H1 (cell line): ENCODE results near the gene GABBR1. TPM values are rescaled to one million over a fixed set of nuclear protein-coding genes. Genes with fewer than 3 reads are reported as not detected.

Source experiments
- CTCF ChIA-PET: fragments of 300-600 bp; sonication (Branson Sonifier 250); formaldehyde crosslinking; loops from one replicate; lab custom pipeline; 2021; ENCODE audit not compliant: partially characterized antibody; lab: Charles Lee
- POLR2A ChIA-PET: fragments of 300-600 bp; sonication (Branson Sonifier 250); formaldehyde crosslinking; loops from one replicate; lab custom pipeline; 2021; ENCODE audit warnings: inconsistent platforms; ENCODE audit not compliant: partially characterized antibody; lab: Charles Lee
- DNase-seq, 2 experiments: peaks; one replicate each; pipeline versions ENCODE4 v3.0.0 to v3.0.0-alpha.2; 2010 to 2022; ENCODE audit warnings: low spot score in 2 of 2, low read depth in 1 of 2, mixed read lengths in 1 of 2
- FAIRE-seq: peaks from 2 replicates; lab custom pipeline; 2011; peaks lifted over from hg19 to GRCh38; lab: Jason Lieb, UNC
- H2AFZ ChIP-seq: 2 replicates; pipeline ENCODE4 v1.8.1; 2012; ENCODE audit warnings: low read length, inconsistent platforms
- H2AK5ac ChIP-seq: 2 replicates; pipeline ENCODE4 v1.6.1; 2013; ENCODE audit warnings: low read depth, low read length
- H2BK120ac ChIP-seq: replicated peaks from 2 replicates; pipeline ENCODE3; 2013; ENCODE audit warnings: low read depth, low read length, inconsistent platforms
- H2BK12ac ChIP-seq: 2 replicates; pipeline ENCODE4 v1.6.1; 2013; ENCODE audit warnings: low read depth, low read length
- H2BK15ac ChIP-seq: 2 replicates; pipeline ENCODE4 v1.6.1; 2013; ENCODE audit warnings: low read length
- H2BK20ac ChIP-seq: 2 replicates; pipeline ENCODE4 v1.6.1; 2013; ENCODE audit warnings: low read length
- H2BK5ac ChIP-seq: 2 replicates; pipeline ENCODE4 v1.6.1; 2013; ENCODE audit warnings: low read depth, low read length
- H3K14ac ChIP-seq: 2 replicates; pipeline ENCODE4 v1.6.1; 2013; ENCODE audit warnings: inconsistent platforms; ENCODE audit not compliant: insufficient read length
- H3K18ac ChIP-seq: 2 replicates; pipeline ENCODE4 v1.6.1; 2013; ENCODE audit warnings: low read length; ENCODE audit errors: extremely low read depth
- H3K23ac ChIP-seq: 2 replicates; pipeline ENCODE4 v1.6.1; 2013; ENCODE audit warnings: inconsistent platforms; ENCODE audit not compliant: insufficient read length
- H3K23me2 ChIP-seq: 2 replicates; pipeline ENCODE4 v1.6.1; 2013; ENCODE audit warnings: low read depth, low read length
- H3K27ac ChIP-seq: 2 replicates; pipeline ENCODE4 v1.6.1; 2011; ENCODE audit warnings: low read depth, low read length, inconsistent platforms
- H3K27me3 ChIP-seq, 4 experiments: replicated peaks in 1 of 4; 1 replicate in 1 of 4; 2 replicates in 3 of 4; pipeline versions ENCODE4 v1.6.1 to v1.8.1; 2011 to 2013; ENCODE audit warnings: low read length in 3 of 4, mild to moderate bottlenecking in 3 of 4, inconsistent platforms in 2 of 4, mixed read lengths in 2 of 4, moderate library complexity in 1 of 4; ENCODE audit not compliant: control insufficient read depth in 3 of 4, insufficient read depth in 3 of 4; ENCODE audit errors: extremely low read depth in 1 of 4
- H3K36me3 ChIP-seq, 4 experiments: 2 replicates each; pipeline versions ENCODE4 v1.6.1 to v1.8.1; 2011 to 2013; ENCODE audit warnings: mild to moderate bottlenecking in 4 of 4, low read length in 3 of 4, moderate library complexity in 2 of 4, control low read depth in 1 of 4, inconsistent platforms in 1 of 4; ENCODE audit not compliant: insufficient read depth in 4 of 4, control insufficient read depth in 2 of 4
- H3K4ac ChIP-seq: replicated peaks from 2 replicates; pipeline ENCODE3; 2013; ENCODE audit warnings: low read length, low read depth, mixed read lengths, inconsistent platforms; ENCODE audit not compliant: insufficient read length
- H3K4me1 ChIP-seq, 4 experiments: replicated peaks in 1 of 4; 1 replicate in 1 of 4; 2 replicates in 3 of 4; pipeline versions ENCODE4 v1.6.1 to v1.8.1; 2011 to 2013; ENCODE audit warnings: low read length in 3 of 4, inconsistent platforms in 2 of 4, mixed read lengths in 1 of 4; ENCODE audit not compliant: insufficient read depth in 4 of 4, control insufficient read depth in 3 of 4
- H3K4me2 ChIP-seq, 2 experiments: 2 replicates each; pipeline versions ENCODE4 v1.6.1 to v1.8.1; 2011 to 2013; ENCODE audit warnings: low read depth in 2 of 2, low read length in 2 of 2, control low read depth in 1 of 2, inconsistent platforms in 1 of 2, mild to moderate bottlenecking in 1 of 2; ENCODE audit not compliant: insufficient read depth in 1 of 2
- H3K4me3 ChIP-seq, 4 experiments: fragments of 200-600, 300-600 bp in 1 of 4; sonication (generic), shearing (Covaris generic), sonication (Bioruptor Twin) in 1 of 4; 2 replicates each; pipeline versions ENCODE4 v1.5.1 to v1.8.1; 2011 to 2016; ENCODE audit warnings: low read length in 4 of 4, low read depth in 3 of 4, control low read depth in 2 of 4, inconsistent platforms in 2 of 4, mild to moderate bottlenecking in 2 of 4, mixed read lengths in 1 of 4, moderate library complexity in 1 of 4; ENCODE audit not compliant: insufficient read depth in 2 of 4; ENCODE audit errors: extremely low read depth in 1 of 4
- H3K56ac ChIP-seq: replicated peaks from 2 replicates; pipeline ENCODE3; 2013; ENCODE audit warnings: low read depth, mild to moderate bottlenecking, mixed read lengths, low read length, inconsistent platforms; ENCODE audit not compliant: insufficient read length
- H3K79me1 ChIP-seq: 2 replicates; pipeline ENCODE4 v1.6.1; 2013; ENCODE audit warnings: low read depth, low read length, control low read depth
- H3K79me2 ChIP-seq, 2 experiments: 2 replicates each; pipeline versions ENCODE4 v1.6.1 to v1.8.1; 2012 to 2013; ENCODE audit warnings: low read length in 2 of 2, mild to moderate bottlenecking in 2 of 2, inconsistent platforms in 1 of 2; ENCODE audit not compliant: insufficient read depth in 2 of 2, control insufficient read depth in 1 of 2
- H3K9ac ChIP-seq, 4 experiments: replicated peaks in 1 of 4; 1 replicate in 1 of 4; 2 replicates in 3 of 4; pipeline versions ENCODE4 v1.6.1 to v1.8.1; 2011 to 2013; ENCODE audit warnings: low read depth in 3 of 4, low read length in 3 of 4, control low read depth in 2 of 4, mild to moderate bottlenecking in 2 of 4, moderate library complexity in 2 of 4, inconsistent platforms in 1 of 4; ENCODE audit errors: extremely low read depth in 1 of 4
- H3K9me3 ChIP-seq, 2 experiments: 2 replicates each; pipeline versions ENCODE4 v1.6.1 to v1.8.1; 2012 to 2013; ENCODE audit warnings: mild to moderate bottlenecking in 2 of 2, moderate library complexity in 2 of 2, control low read depth in 1 of 2, inconsistent platforms in 1 of 2, low read depth in 1 of 2, low read length in 1 of 2, mixed read lengths in 1 of 2; ENCODE audit not compliant: insufficient read depth in 2 of 2
- H4K20me1 ChIP-seq, 2 experiments: replicated peaks in 1 of 2; 2 replicates each; pipeline versions ENCODE3 to v1.8.1; 2011 to 2013; ENCODE audit warnings: inconsistent platforms in 2 of 2, low read length in 2 of 2, mild to moderate bottlenecking in 1 of 2; ENCODE audit not compliant: insufficient read depth in 2 of 2, control insufficient read depth in 1 of 2
- H4K5ac ChIP-seq: 2 replicates; pipeline ENCODE4 v1.6.1; 2013; ENCODE audit warnings: low read length, low read depth, mixed read lengths, inconsistent platforms; ENCODE audit not compliant: insufficient read length
- H4K8ac ChIP-seq: 2 replicates; pipeline ENCODE4 v1.8.0; 2013; ENCODE audit warnings: mild to moderate bottlenecking, moderate library complexity, low read length, inconsistent platforms; ENCODE audit not compliant: insufficient read depth; ENCODE audit errors: extremely low read depth
- H4K91ac ChIP-seq: replicated peaks from 2 replicates; pipeline ENCODE3; 2013; ENCODE audit warnings: low read length, mixed read lengths, inconsistent platforms; ENCODE audit not compliant: insufficient read length
- CREB1 ChIP-seq: IDR thresholded peaks from 2 replicates; pipeline ENCODE4 v1.6.1; 2012; ENCODE audit warnings: inconsistent platforms
- PHF8 ChIP-seq: fragments of 200-600 bp; sonication (generic); conservative IDR thresholded peaks from 2 replicates; pipeline ENCODE4 v1.7.1; 2012; ENCODE audit warnings: low read depth, mild to moderate bottlenecking, inconsistent platforms, low read length, moderate library complexity
- RAD21 ChIP-seq, 2 experiments: IDR thresholded peaks in 1 of 2; conservative IDR thresholded peaks in 1 of 2; 2 replicates each; pipeline ENCODE4 v1.6.1; 2011; ENCODE audit warnings: low read depth in 2 of 2, low read length in 2 of 2, improper control_type of control experiment in 1 of 2, inconsistent platforms in 1 of 2, mild to moderate bottlenecking in 1 of 2, moderate library complexity in 1 of 2
- WGBS, 2 experiments: shearing (Covaris generic) in 1 of 2; methylation state at CpG; one replicate each; pipeline versions ENCODE4 v1.1.6 to v1.1.7; 2013 to 2015; ENCODE audit warnings: low lambda C conversion rate in 2 of 2, mixed read lengths in 2 of 2, inconsistent platforms in 1 of 2, low coverage in 1 of 2, missing lambda C conversion rate in 1 of 2; ENCODE audit not compliant: insufficient replicate concordance in 2 of 2, insufficient coverage in 1 of 2, insufficient read length in 1 of 2; ENCODE audit errors: extremely low coverage in 1 of 2, missing lambda C conversion rate in 1 of 2; 5-methylcytosine and 5-hydroxymethylcytosine counted together
- polyA plus RNA-seq, 7 experiments: library from polyadenylated mRNA; depleted of rRNA in 3 of 7; stranded (reverse) in 5 of 7; unstranded in 2 of 7; fragments of >200 nt in 5 of 7; fragments of 200-250 nt in 2 of 7; gene quantifications; 1 replicate in 5 of 7; 2 replicates in 1 of 7; 4 replicates in 1 of 7; pipeline versions ENCODE4 v1.2.1 to v1.2.3, GENCODE V29; 2011 to 2013; ENCODE audit warnings: missing spikeins in 2 of 7, mixed read lengths in 2 of 7
- total RNA-seq: library from RNA; stranded (reverse); fragmentation: NEBNext Ultra II Directional; extraction: Animal tissue kit (Norgen Biotek cat#: 25700); gene quantifications from 2 replicates; pipeline ENCODE4 v1.2.1, GENCODE V29; 2021
- TF ChIP-seq, protein P1 (sequence below), 3 experiments: IDR thresholded peaks; 1 replicate in 2 of 3; 2 replicates in 1 of 3; pipeline versions ENCODE4 v1.5.1 to v1.6.1; 2011; ENCODE audit warnings: low read length in 3 of 3, mild to moderate bottlenecking in 3 of 3, inconsistent platforms in 2 of 3, low read depth in 1 of 3, moderate library complexity in 1 of 3; ENCODE audit not compliant: insufficient read depth in 1 of 3; ENCODE audit errors: control extremely low read depth in 1 of 3

Gene GABBR1
- total and polyA plus RNA-seq, 2 of the 8 experiments (the other 6 are each of a cell fraction or from before 2014, with no cell fraction given), result 75.9 to 78.3 TPM

DNA sequence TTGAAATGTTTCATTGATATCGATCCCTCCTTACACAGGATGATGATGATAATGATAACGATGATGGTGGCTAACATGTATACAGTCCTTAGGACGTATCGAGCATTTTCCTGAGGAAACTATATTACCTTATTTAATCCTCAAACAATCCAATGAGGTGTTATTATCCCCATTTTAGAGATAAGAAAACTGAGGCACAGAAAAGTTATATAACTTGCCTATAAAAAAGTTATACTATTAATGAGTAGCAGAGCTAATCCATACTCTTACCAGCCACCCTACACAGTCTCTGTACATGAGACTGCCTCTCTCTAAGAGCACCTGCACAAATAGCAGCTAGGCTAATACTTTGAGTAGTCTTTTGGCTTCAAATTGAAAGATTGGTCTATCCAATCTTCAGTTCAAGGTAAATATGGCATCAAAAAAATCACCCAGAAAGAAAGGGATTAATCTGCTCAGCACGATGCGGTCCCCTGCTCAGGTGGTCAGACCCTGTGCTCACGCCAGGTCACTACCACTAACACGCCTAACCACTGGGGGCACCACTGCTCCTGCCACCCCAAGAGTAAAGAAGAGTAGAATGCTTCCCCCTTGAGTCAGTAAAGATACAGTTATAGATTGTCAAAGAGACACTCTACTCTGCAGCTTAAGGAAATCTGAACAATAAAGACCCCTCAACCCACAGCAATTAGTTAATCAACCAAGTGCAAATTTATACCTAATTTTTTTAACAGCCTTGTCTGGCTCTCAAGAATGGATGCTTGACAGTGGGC lies 15.0 kb downstream of the GABBR1 start:
- H4K20me1 ChIP-seq, result peaks cover 6 to 7% of the 10 kb centered on the region in 2 experiments
- no peak overlapping the region for H3K27ac ChIP-seq
- H3K14ac ChIP-seq, result no peak overlapping the region
- no peak overlapping the region for H3K56ac ChIP-seq
- no peak overlapping the region for H4K5ac ChIP-seq
- H3K9ac ChIP-seq, result no peak overlapping the region
- no peak overlapping the region; the same call in 1 of the 2 replicates for H4K8ac ChIP-seq
- no peaks in the 10 kb centered on the region for H3K9me3 ChIP-seq
- peaks cover 3% of the 10 kb centered on the region; the same call in 1 of the 2 replicates for H3K79me1 ChIP-seq
- WGBS, 2 experiments, result 87% methylated on average over 8 of the region's 8 CpGs; no CpG with 5 or more reads in 1 of the 2 experiments
- H3K23ac ChIP-seq, result no peak overlapping the region
- peaks cover 0 to 11% of the 10 kb centered on the region in 2 experiments; a peak in 2 of 4 replicates for H3K79me2 ChIP-seq
- TF ChIP-seq PHF8, result no peak
- TF ChIP-seq, protein P1, sequence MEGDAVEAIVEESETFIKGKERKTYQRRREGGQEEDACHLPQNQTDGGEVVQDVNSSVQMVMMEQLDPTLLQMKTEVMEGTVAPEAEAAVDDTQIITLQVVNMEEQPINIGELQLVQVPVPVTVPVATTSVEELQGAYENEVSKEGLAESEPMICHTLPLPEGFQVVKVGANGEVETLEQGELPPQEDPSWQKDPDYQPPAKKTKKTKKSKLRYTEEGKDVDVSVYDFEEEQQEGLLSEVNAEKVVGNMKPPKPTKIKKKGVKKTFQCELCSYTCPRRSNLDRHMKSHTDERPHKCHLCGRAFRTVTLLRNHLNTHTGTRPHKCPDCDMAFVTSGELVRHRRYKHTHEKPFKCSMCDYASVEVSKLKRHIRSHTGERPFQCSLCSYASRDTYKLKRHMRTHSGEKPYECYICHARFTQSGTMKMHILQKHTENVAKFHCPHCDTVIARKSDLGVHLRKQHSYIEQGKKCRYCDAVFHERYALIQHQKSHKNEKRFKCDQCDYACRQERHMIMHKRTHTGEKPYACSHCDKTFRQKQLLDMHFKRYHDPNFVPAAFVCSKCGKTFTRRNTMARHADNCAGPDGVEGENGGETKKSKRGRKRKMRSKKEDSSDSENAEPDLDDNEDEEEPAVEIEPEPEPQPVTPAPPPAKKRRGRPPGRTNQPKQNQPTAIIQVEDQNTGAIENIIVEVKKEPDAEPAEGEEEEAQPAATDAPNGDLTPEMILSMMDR (IDR thresholded peaks at IDR 0.05; ENCODE audit: control extremely low read depth in 1 of 3, insufficient read depth in 1 of 3, low read depth in 1 of 3, low read length in 3 of 3), result peak; percentile 87 to 97 (median 90)
- TF ChIP-seq CREB1, result peak; percentile 36; the same call in 1 of the 2 replicates
- peak; percentile 52 to 59 for TF ChIP-seq RAD21 (IDR thresholded peaks at IDR 0.05 in 1 of 2, conservative IDR thresholded peaks at IDR 0.05 in 1 of 2; ENCODE audit: low read depth in 2 of 2, low read length in 2 of 2)
- TF ChIP-seq, all 59 proteins: peak for 3
- CTCF ChIA-PET, result interaction anchor here (0.6 to 3.5 kb wide), 18 partner anchors 9 to 954 kb away, joined by 3 to 31 read pairs (median 4); partner anchors contain the start of genes OR12D3 and UBD
- Histone ChIP-seq H3K4me2 (no peak overlapping the region), H2BK12ac (no peak overlapping the region), H3K4me1 (no peaks in the 10 kb centered on the region; a peak in 2 of 7 replicates), H2BK5ac (no peak overlapping the region), H3K18ac (no peak overlapping the region), H2BK20ac (no peak overlapping the region), H2AK5ac (no peak overlapping the region), H3K27me3 (no peaks in the 10 kb centered on the region), H2BK15ac (no peak overlapping the region), H3K36me3 (peaks cover 46 to 84% (median 73%) of the 10 kb centered on the region in 4 experiments), H4K91ac (no peak overlapping the region), H3K4me3 (no peak overlapping the region), H3K4ac (no peak overlapping the region), H3K23me2 (no peaks in the 10 kb centered on the region), H2AFZ (no peak overlapping the region), H2BK120ac (no peak overlapping the region)
- POLR2A ChIA-PET, result interaction anchor here (0.7 to 3.7 kb wide), 7 partner anchors 8 to 241 kb away, joined by 3 to 21 read pairs (median 6); no protein-coding TSS in a partner anchor
- FAIRE-seq (peak; percentile 63), DNase-seq (no peak)
